HepG2 (cell line): ENCODE measurements around the gene COX7B. TPM values are rescaled to one million over a fixed set of nuclear protein-coding genes. Genes with fewer than 3 reads are reported as not detected.

Experiments used
- ATAC-seq: fragments of 200-7000 bp; cut with Tn5 transposase; 3 replicates; pipeline ENCODE4 v1.9.1; 2020; ENCODE audit warnings: mild to moderate bottlenecking, moderate library complexity
- BruUV-seq: library from RNA; stranded (reverse); fragments of 400-500 nt; replicated peaks from 2 replicates; lab custom pipeline; 2021; lab: Mats Ljungman, UMichigan
- CTCF ChIA-PET: fragments of 300-600 bp; formaldehyde crosslinking; extraction: SDS; loops from one replicate; lab custom pipeline; 2021; ENCODE audit warnings: low total read pairs, inconsistent platforms, low intra/inter-chr PET ratio; lab: Yijun Ruan, JAX
- POLR2A ChIA-PET: fragments of 350-600 bp; sonication (Branson Sonifier 250); formaldehyde crosslinking; loops from one replicate; lab custom pipeline; 2020; ENCODE audit warnings: antibody characterized with exemption, inconsistent platforms; lab: Yijun Ruan, JAX
- DNase-seq: peaks from one replicate; pipeline ENCODE4 v3.0.0-alpha.2; 2015; ENCODE audit warnings: low spot score
- FAIRE-seq: peaks from 3 replicates; lab custom pipeline; 2011; peaks lifted over from hg19 to GRCh38; lab: Jason Lieb, UNC
- H2AFZ ChIP-seq: one replicate; pipeline ENCODE4 v1.6.1; 2011; ENCODE audit warnings: low read length, inconsistent platforms
- H3K27ac ChIP-seq: fragments of 300-600 bp; 3 replicates; pipeline ENCODE4 v1.8.0; 2011; ENCODE audit warnings: mixed run types, mild to moderate bottlenecking, mixed read lengths, low read length, inconsistent platforms; ENCODE audit not compliant: insufficient read depth; ENCODE audit errors: extremely low read length
- H3K27me3 ChIP-seq, 2 experiments: fragments of 200-600 bp in 1 of 2; 2 replicates in 1 of 2; 3 replicates in 1 of 2; pipeline versions ENCODE4 v1.6.0 to v1.8.0; 2011; ENCODE audit warnings: low read length in 2 of 2, mild to moderate bottlenecking in 2 of 2, moderate library complexity in 2 of 2, inconsistent platforms in 1 of 2; ENCODE audit not compliant: insufficient read depth in 2 of 2, control insufficient read depth in 1 of 2
- H3K36me3 ChIP-seq, 2 experiments: fragments of 200-600 bp in 1 of 2; replicated peaks in 1 of 2; 2 replicates in 1 of 2; 3 replicates in 1 of 2; pipeline versions ENCODE4 v1.5.1 to v1.8.0; 2011; ENCODE audit warnings: low read length in 2 of 2, inconsistent platforms in 1 of 2; ENCODE audit not compliant: insufficient read depth in 2 of 2, control insufficient read depth in 1 of 2
- H3K4me1 ChIP-seq: 2 replicates; pipeline ENCODE4 v1.5.1; 2012; ENCODE audit warnings: low read length, inconsistent platforms; ENCODE audit not compliant: insufficient read depth
- H3K4me2 ChIP-seq: 2 replicates; pipeline ENCODE4 v1.6.0; 2011; ENCODE audit warnings: low read depth, low read length, inconsistent platforms
- H3K4me3 ChIP-seq, 3 experiments: fragments of 200-600 bp in 1 of 3; sonication (generic), shearing (Covaris generic) in 1 of 3; replicated peaks in 1 of 3; 2 replicates each; pipeline ENCODE4 v1.5.1; 2011 to 2016; ENCODE audit warnings: low read length in 3 of 3, inconsistent platforms in 2 of 3, low read depth in 2 of 3, mild to moderate bottlenecking in 2 of 3, control low read depth in 1 of 3, mixed read lengths in 1 of 3; ENCODE audit not compliant: insufficient read depth in 1 of 3
- H3K79me2 ChIP-seq: one replicate; pipeline ENCODE4 v1.6.1; 2011; ENCODE audit warnings: low read length, inconsistent platforms; ENCODE audit not compliant: insufficient read depth
- H3K9ac ChIP-seq: 2 replicates; pipeline ENCODE4 v1.6.0; 2011; ENCODE audit warnings: mild to moderate bottlenecking, low read depth, low read length, inconsistent platforms; ENCODE audit not compliant: insufficient read depth
- H3K9me3 ChIP-seq: 2 replicates; pipeline ENCODE4 v1.5.1; 2012; ENCODE audit warnings: mild to moderate bottlenecking, low read length
- H4K20me1 ChIP-seq: 2 replicates; pipeline ENCODE4 v1.6.0; 2011; ENCODE audit warnings: inconsistent platforms, mild to moderate bottlenecking, low read length, moderate library complexity; ENCODE audit not compliant: insufficient read depth
- ELF4 ChIP-seq: sonication (generic); formaldehyde crosslinking; IDR thresholded peaks from 2 replicates; pipeline ENCODE4 v1.5.0; 2020; ENCODE audit warnings: missing genetic modification reagents, mild to moderate bottlenecking, moderate library complexity, borderline replicate concordance
- ISL2 ChIP-seq: sonication (generic); formaldehyde crosslinking; IDR thresholded peaks from 2 replicates; pipeline ENCODE4 v1.5.0; 2020; ENCODE audit warnings: missing genetic modification reagents
- JUNB ChIP-seq: sonication (generic); formaldehyde crosslinking; IDR thresholded peaks from 2 replicates; pipeline ENCODE4 v1.8.0; 2022; ENCODE audit warnings: missing genetic modification reagents, mild to moderate bottlenecking, borderline replicate concordance
- MED1 ChIP-seq: sonication (generic); formaldehyde crosslinking; IDR thresholded peaks from 2 replicates; pipeline ENCODE4 v1.4.0; 2020; ENCODE audit warnings: missing genetic modification reagents
- NFATC3 ChIP-seq: sonication (generic); formaldehyde crosslinking; IDR thresholded peaks from 2 replicates; pipeline ENCODE4 v1.5.1; 2020; ENCODE audit warnings: mild to moderate bottlenecking, missing genetic modification reagents
- NFE2 ChIP-seq: sonication (generic); formaldehyde crosslinking; IDR thresholded peaks from 2 replicates; pipeline ENCODE4 v1.4.0; 2020; ENCODE audit warnings: missing genetic modification reagents
- ONECUT2 ChIP-seq: sonication (generic); formaldehyde crosslinking; IDR thresholded peaks from 2 replicates; pipeline ENCODE4 v1.4.0; 2020; ENCODE audit warnings: missing genetic modification reagents
- POGZ ChIP-seq: sonication (generic); formaldehyde crosslinking; IDR thresholded peaks from 2 replicates; pipeline ENCODE4 v1.4.0; 2020; ENCODE audit warnings: mild to moderate bottlenecking, missing genetic modification reagents
- SMAD1 ChIP-seq: sonication (generic); formaldehyde crosslinking; IDR thresholded peaks from 2 replicates; pipeline ENCODE4 v1.4.0; 2020; ENCODE audit warnings: missing genetic modification reagents, low read depth, mild to moderate bottlenecking, borderline replicate concordance
- ZBTB10 ChIP-seq: sonication (generic); formaldehyde crosslinking; IDR thresholded peaks from 2 replicates; pipeline ENCODE4 v1.4.0; 2020; ENCODE audit warnings: missing genetic modification reagents, borderline replicate concordance
- ZMYM3 ChIP-seq: sonication (generic); formaldehyde crosslinking; IDR thresholded peaks from 2 replicates; pipeline ENCODE4 v1.5.1; 2020; ENCODE audit warnings: mild to moderate bottlenecking, missing genetic modification reagents
- ZMYM4 ChIP-seq: sonication (generic); formaldehyde crosslinking; IDR thresholded peaks from 2 replicates; pipeline ENCODE4 v1.8.1; 2023; ENCODE audit warnings: mild to moderate bottlenecking, missing genetic modification reagents
- ZNF20 ChIP-seq: sonication (generic); formaldehyde crosslinking; IDR thresholded peaks from 2 replicates; pipeline ENCODE4 v1.4.0; 2020; ENCODE audit warnings: mild to moderate bottlenecking, moderate library complexity, missing genetic modification reagents
- ZNF260 ChIP-seq: sonication (generic); formaldehyde crosslinking; IDR thresholded peaks from 2 replicates; pipeline ENCODE4 v1.4.0; 2020; ENCODE audit warnings: missing genetic modification reagents, low read depth, mild to moderate bottlenecking, borderline replicate concordance
- ZNF3 ChIP-seq: IDR thresholded peaks from 2 replicates; pipeline ENCODE4 v1.7.0; 2017; ENCODE audit warnings: inconsistent platforms
- ZNF350 ChIP-seq: sonication (generic); formaldehyde crosslinking; IDR thresholded peaks from 2 replicates; pipeline ENCODE4 v1.4.0; 2020; ENCODE audit warnings: mild to moderate bottlenecking, low read depth, missing genetic modification reagents, borderline replicate concordance
- ZNF878 ChIP-seq: sonication (generic); formaldehyde crosslinking; IDR thresholded peaks from 2 replicates; pipeline ENCODE4 v1.8.1; 2023; ENCODE audit warnings: mild to moderate bottlenecking, missing genetic modification reagents, moderate library complexity
- WGBS: methylation state at CpG from one replicate; pipeline ENCODE4 v1.1.6; 2017; ENCODE audit warnings: low lambda C conversion rate; 5-methylcytosine and 5-hydroxymethylcytosine counted together
- in situ Hi-C: cut with HindIII; loops from 2 replicates; pipeline ENCODE4 v1.10.0; 2017; ENCODE audit warnings: low pct_unique_long_range_greater_than_20kb; ENCODE audit not compliant: extremely low pct_ligation_motif_present
- intact Hi-C: fragments of 100-400 bp; cut with micrococcal nuclease; formaldehyde crosslinking; loops from one replicate; pipeline ENCODE4 v1.10.0; 2022; ENCODE audit not compliant: unreplicated experiment
- polyA plus RNA-seq, 8 experiments: library from polyadenylated mRNA; depleted of rRNA in 3 of 8; stranded (reverse) in 7 of 8; unstranded in 1 of 8; fragments of >200 nt; fragmentation: Illumina TruSeq in 4 of 8; extraction: Trizol in 4 of 8; gene quantifications; 2 replicates each; pipeline versions ENCODE4 v1.2.1 to v1.2.3, GENCODE V29; 2011 to 2016; ENCODE audit warnings: low read depth in 4 of 8, missing spikeins in 1 of 8, mixed read lengths in 1 of 8; ENCODE audit not compliant: insufficient read depth in 1 of 8
- total RNA-seq, 5 experiments: library from RNA; depleted of rRNA; stranded (reverse); fragments of >200 nt; fragmentation: Illumina TruSeq; extraction: Trizol; gene quantifications; 2 replicates each; pipeline ENCODE4 v1.2.3, GENCODE V29; 2016; ENCODE audit warnings: low read depth in 1 of 5
- TF ChIP-seq, protein P1 (sequence below): IDR thresholded peaks from 2 replicates; pipeline ENCODE4 v1.6.1; 2012; ENCODE audit warnings: low read length, improper control_type of control experiment
- TF ChIP-seq, protein P2 (sequence below): sonication (generic); formaldehyde crosslinking; IDR thresholded peaks from 2 replicates; pipeline ENCODE4 v1.8.0; 2022; ENCODE audit warnings: low read depth, missing genetic modification reagents

Gene COX7B
- total and polyA plus RNA-seq, 2 of the 13 experiments (the other 11 are each of a cell fraction or from before 2014, with no cell fraction given), result 375 to 635 TPM

GRCh38 chrX:77900688-77901087 lies 1.4 kb downstream of the COX7B start:
- Histone ChIP-seq H2AFZ (no peak overlapping the region), H3K27me3 (no peaks in the 10 kb centered on the region; a peak in 1 of 5 replicates), H3K4me3 (peak overlapping the region; percentile 67 to 78 (median 70)), H3K4me2 (peak overlapping the region; percentile 68), H3K9ac (peak overlapping the region; percentile 86), H3K36me3 (peaks cover 0 to 11% of the 10 kb centered on the region in 2 experiments; a peak in 1 of 5 replicates), H3K27ac (peak overlapping the region; percentile 85), H3K9me3 (no peaks in the 10 kb centered on the region), H3K79me2 (peaks cover 29% of the 10 kb centered on the region), H4K20me1 (no peaks in the 10 kb centered on the region), H3K4me1 (peaks cover 15% of the 10 kb centered on the region; the same call in 1 of the 2 replicates)
- ChIA-PET POLR2A (no interaction called here), CTCF (no interaction called here)
- no peak for DNase-seq
- in situ Hi-C loops (loop anchor here (25.0 kb wide), 1 partner anchor 212 kb away; the partner anchor contains the start of gene PGK1), intact Hi-C loops (no loop called here)
- no TSS peak for BruUV-seq
- WGBS, result 0% methylated on average over 1 of the region's 1 CpG
- ATAC-seq, result no peak
- no peak for FAIRE-seq
- TF ChIP-seq ZNF878 (CRISPR knock-in tag) (no peak), ZMYM4 (CRISPR knock-in tag) (no peak), ISL2 (CRISPR knock-in tag) (no peak), ONECUT2 (CRISPR knock-in tag) (no peak), ZMYM3 (no peak), ZNF260 (CRISPR knock-in tag) (no peak), NFE2 (CRISPR knock-in tag) (no peak), SMAD1 (CRISPR knock-in tag) (no peak), NFATC3 (CRISPR knock-in tag) (no peak), MED1 (no peak), ELF4 (CRISPR knock-in tag) (no peak), JUNB (CRISPR knock-in tag) (no peak), ZBTB10 (CRISPR knock-in tag) (no peak), POGZ (CRISPR knock-in tag) (no peak), ZNF3 (CRISPR knock-in tag) (no peak), ZNF350 (CRISPR knock-in tag) (no peak), ZNF20 (CRISPR knock-in tag) (no peak)
- TF ChIP-seq, protein P1, sequence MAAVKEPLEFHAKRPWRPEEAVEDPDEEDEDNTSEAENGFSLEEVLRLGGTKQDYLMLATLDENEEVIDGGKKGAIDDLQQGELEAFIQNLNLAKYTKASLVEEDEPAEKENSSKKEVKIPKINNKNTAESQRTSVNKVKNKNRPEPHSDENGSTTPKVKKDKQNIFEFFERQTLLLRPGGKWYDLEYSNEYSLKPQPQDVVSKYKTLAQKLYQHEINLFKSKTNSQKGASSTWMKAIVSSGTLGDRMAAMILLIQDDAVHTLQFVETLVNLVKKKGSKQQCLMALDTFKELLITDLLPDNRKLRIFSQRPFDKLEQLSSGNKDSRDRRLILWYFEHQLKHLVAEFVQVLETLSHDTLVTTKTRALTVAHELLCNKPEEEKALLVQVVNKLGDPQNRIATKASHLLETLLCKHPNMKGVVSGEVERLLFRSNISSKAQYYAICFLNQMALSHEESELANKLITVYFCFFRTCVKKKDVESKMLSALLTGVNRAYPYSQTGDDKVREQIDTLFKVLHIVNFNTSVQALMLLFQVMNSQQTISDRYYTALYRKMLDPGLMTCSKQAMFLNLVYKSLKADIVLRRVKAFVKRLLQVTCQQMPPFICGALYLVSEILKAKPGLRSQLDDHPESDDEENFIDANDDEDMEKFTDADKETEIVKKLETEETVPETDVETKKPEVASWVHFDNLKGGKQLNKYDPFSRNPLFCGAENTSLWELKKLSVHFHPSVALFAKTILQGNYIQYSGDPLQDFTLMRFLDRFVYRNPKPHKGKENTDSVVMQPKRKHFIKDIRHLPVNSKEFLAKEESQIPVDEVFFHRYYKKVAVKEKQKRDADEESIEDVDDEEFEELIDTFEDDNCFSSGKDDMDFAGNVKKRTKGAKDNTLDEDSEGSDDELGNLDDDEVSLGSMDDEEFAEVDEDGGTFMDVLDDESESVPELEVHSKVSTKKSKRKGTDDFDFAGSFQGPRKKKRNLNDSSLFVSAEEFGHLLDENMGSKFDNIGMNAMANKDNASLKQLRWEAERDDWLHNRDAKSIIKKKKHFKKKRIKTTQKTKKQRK, result no peak
- TF ChIP-seq, protein P2, sequence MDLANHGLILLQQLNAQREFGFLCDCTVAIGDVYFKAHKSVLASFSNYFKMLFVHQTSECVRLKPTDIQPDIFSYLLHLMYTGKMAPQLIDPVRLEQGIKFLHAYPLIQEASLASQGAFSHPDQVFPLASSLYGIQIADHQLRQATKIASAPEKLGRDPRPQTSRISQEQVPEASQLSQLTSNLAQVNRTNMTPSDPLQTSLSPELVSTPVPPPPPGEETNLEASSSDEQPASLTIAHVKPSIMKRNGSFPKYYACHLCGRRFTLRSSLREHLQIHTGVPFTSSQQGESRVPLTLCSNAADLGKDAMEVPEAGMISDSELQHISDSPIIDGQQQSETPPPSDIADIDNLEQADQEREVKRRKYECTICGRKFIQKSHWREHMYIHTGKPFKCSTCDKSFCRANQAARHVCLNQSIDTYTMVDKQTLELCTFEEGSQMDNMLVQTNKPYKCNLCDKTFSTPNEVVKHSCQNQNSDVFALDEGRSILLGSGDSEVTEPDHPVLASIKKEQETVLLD (CRISPR knock-in tag), result no peak
